ENCODE results near the gene ZCCHC17.

ZCCHC17 gene

GRCh38 chr1:31308036-31308435 lies 11.2 kb downstream of the ZCCHC17 start:
- no peak for DNase-seq

DNA sequence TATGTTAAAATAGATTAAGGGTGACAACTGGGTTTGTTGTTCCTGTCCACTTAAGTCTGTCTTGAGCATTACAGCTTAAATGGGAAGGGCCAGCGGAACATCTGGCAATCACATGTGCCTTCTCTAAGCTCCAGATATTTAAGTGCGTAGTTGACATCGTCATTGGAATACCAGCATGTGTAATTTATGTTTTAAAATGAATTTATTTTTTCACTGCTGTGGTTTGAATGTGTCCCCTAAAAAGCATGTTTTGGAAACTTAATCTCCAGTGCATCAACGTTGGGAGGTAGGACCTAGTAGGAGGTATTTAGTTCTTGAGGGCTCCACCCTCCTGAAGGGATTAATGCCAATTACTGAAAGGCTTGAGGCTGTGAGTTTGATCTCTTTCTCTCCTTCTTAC lies 13.4 kb downstream of the ZCCHC17 start:
- DNase-seq: no peak

- no peak for DNase-seq
Measured at GRCh38 chr1:31315902-31316301, 19.1 kb downstream of the ZCCHC17 start.

DNA sequence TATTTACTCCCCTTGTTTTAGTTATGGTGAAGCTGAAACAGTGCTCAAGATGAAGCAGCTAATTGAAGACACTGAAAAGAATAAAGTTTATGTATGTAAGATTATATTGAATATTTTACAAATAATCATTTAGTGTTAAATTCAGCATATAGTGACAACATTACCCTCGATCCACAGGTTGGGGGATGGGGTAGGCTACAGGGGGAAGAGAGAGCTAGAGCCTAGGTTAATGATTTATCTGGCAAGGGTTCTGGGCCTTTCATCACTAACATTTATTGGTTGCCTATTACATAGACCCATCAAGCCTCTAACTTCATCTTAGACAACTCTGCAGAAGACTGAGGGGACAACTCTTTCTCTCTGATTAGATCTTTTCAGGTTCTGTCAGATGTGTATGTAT lies 21.3 kb downstream of the ZCCHC17 start:
- DNase-seq: no peak

- no peak for DNase-seq
Measured at GRCh38 chr1:31324093-31324492, 27.3 kb downstream of the ZCCHC17 start.

GRCh38 chr1:31324992-31325391 lies 28.2 kb downstream of the ZCCHC17 start:
- DNase-seq: no peak

DNA sequence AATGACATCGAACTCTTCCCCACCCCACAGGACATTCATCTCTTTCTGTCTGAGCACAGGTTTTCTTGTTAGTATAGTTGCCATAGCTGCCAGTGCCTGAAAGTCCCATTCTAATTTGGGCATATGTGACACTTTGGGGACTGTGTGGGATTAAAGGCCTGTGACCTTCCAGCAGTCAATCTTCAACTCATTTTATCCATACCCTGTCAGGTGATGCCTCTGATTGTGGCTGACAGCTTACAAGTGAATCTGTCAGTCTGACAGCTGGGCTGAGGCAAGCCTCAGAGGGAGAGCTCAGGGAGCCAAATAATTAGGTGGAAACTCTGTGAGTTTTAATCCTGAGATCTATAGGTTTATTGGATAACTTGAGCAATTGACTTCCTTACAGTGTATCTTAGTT lies 29.6 kb downstream of the ZCCHC17 start:
- DNase-seq: no peak

GRCh38 chr1:31327381-31327780 lies 30.5 kb downstream of the ZCCHC17 start:
- no peak for DNase-seq

DNA sequence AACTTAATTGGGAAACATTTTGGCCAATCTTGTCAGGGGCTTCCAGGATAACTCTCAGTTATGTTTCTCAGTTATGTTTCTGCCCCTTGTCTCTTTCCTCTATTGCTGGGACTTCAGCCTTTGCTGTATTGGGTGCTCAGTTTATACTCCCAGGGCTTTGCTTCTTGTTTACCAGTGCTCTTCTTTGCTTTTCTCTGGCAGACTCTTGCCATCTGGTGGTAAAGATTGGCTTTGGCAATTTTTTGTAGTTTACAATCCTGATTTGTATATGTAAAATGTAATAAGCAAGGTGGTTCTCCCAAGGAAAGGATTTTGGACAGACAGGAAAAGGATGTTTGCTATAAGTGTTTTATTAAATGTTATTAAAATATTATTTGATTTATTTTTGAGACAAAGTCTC lies 38.2 kb downstream of the ZCCHC17 start:
- DNase-seq: no peak

GRCh38 chr1:31336687-31337467 lies 40.0 kb downstream of the ZCCHC17 start:
- no peak for DNase-seq

DNA sequence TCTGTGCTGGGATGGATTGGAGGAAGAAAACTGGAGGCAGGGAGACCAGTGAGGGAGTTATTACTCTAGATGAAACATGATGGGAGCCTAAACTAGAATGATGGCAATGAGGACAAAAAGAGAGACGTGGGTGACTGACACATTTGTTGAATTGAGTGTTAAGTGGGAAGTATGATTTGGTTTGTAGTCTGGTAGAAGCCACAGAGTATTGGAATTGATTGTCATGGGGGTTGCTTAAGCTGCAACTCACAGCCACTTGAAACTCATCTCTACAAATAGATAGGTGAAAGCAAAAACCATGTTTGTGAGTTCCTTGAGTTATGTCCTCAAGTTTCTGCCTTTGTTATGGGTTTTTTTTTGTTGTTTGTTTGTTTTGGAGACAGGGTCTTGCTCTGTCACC lies 47.7 kb downstream of the ZCCHC17 start:
- no peak for DNase-seq

DNA sequence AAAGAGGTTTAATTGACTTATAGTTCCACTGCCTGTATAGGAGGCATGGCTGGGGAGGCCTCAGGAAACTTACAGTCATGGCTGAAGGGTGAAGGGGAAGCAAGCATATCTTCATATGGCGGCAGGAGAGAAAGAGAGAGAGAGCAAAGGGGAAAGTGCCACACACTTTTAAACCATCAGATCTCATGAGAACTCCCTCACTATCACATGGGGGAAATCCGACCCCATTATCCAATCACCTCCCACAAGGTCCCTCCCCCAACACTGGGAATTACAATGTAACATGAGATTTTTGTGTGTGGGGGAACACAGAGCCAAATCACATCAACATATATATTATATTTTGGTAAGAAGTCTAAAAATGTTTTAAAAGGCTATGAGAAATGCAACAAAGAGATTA lies 48.8 kb downstream of the ZCCHC17 start:
- no peak for DNase-seq

DNA sequence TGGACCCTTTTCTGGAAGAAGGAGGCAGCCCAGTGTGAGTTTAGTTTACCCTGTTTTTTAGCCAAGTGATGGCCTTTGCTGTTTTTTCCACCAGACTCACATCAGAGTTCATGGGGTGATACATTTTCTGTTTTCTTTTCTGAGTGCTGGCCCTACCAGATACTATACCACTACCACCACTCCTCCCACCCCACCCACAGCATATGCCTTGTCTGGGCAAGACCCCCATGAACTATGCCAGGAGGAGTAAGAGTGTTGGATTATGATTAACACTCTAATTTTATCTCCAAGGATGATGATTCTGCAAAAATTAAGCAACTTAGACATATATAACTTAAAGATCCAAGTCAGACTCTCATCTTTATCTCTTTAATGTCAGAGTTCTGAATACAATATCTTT lies 50.0 kb downstream of the ZCCHC17 start:
- DNase-seq: no peak

DNA sequence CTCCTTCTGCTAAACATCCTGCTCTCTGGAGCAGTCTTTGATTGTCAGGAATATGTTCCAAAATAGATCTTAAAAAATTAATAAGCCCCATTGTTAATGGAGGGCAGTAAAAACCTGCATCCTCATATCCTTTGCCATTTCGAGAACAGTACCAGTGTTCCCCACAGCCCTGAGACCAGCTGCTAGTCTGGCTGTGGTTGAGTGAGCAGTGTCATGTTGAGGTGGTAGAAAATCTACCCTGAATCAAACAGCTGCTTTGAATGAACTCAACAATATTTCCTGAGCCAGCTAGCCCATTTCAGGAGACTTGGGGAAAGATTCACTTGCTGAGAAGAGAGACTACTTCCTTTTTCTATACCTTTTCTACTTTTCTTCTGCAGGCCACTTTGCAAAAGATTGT lies 51.6 kb downstream of the ZCCHC17 start:
- no peak for DNase-seq

GRCh38 chr1:31354283-31354682 lies 57.5 kb downstream of the ZCCHC17 start:
- no peak for DNase-seq

GRCh38 chr1:31356427-31356826 lies 59.6 kb downstream of the ZCCHC17 start:
- DNase-seq: no peak

GRCh38 chr1:31361607-31362006 lies 64.8 kb downstream of the ZCCHC17 start:
- no peak for DNase-seq

GRCh38 chr1:31362032-31362431 lies 65.2 kb downstream of the ZCCHC17 start:
- DNase-seq: no peak

DNA sequence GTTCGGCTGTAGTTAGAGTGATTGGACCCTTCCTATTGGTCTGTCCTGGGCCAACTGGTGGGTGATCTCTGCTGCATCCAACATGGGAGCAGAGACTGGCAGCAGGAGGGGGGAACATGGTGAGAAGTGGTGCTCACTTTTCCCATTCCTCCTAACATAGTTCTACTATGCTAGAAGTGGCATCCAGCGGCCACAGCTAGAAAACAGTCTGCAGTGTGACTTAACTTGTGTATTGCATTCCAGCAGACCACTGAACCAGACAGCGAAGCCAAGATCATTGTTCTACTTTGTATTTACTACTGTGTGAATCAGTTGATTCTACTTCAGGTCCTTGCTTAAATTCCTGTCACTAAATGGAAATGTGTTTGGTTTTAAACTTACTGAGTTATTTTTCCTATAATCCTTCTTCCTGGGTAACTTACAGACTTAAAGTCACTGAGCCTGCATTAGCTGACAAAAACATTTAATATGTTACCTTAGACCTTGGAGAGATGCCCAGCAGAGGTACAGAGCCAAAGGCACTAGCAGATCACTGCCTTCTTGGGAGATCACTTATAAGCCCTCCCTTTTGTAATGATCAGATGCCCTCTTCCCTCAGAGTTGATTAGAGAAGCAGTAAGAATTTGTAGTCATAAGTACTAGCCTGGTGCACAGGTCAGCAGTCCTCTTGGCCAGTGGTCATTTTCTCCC lies 67.9 kb downstream of the ZCCHC17 start:
- no peak for DNase-seq

- no peak for DNase-seq
Measured at GRCh38 chr1:31366796-31367195, 70.0 kb downstream of the ZCCHC17 start.

DNA sequence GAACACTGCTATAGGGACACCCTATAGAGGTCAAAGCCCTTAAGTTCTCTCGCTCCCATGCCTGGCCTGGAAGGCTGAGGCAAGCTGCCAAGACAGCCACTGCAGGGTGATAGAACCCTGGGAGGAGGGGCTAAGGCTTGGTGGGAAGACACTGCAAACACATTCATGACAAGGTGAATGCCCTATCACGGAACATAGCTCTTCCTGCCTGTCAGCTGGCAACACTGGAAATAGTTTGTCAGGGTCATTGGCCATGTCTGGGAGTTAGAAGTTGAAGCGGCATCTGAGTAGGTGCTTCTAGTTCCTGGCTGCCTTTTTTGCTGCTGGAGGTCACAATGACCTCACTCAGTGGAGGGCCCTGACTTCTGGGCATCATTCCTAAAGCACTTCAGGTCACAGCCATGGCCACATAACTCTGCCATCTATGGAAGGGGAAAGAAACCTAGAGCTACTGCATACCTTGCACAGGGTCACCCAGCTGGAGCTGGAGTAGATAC lies 71.8 kb downstream of the ZCCHC17 start:
- DNase-seq: no peak

GRCh38 chr1:31370021-31370420 lies 73.2 kb downstream of the ZCCHC17 start:
- no peak for DNase-seq

DNA sequence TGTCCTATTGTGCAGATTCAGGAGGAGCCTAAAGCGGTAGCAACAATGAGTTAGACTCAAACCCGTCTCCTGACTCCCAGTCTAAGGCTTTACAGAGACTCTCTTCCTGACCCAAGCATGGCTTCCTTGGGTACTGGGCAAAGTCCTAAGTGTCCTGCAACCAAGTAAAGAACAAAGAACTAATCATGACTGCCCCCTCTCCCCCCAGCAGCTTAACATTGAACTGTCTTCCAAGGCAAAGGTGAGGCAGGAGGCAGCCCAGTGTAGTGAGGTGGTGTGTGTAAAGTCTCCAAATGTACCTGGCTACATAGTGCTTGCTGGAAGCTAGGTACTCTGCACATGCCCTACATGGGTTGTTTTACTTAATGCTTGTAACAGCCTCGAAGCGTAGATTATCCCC lies 73.7 kb downstream of the ZCCHC17 start:
- no peak for DNase-seq

- DNase-seq: no peak
Measured at GRCh38 chr1:31371121-31371959, 74.5 kb downstream of the ZCCHC17 start.

Data from activated naive CD4-positive, alpha-beta T cell treated with anti-CD3 and anti-CD28 coated beads, Interleukin-2, amount 50 U/mL, for 16 hours (primary cell).